EL (cell line): Measurements from ENCODE around the gene GJA8.
A peak's percentile ranks its signal among the peaks of the same experiment; 100 is the strongest.
"Not testable (repeated sequence)": the region's sequence is repeated elsewhere in the genome, so short reads cannot be mapped to it uniquely, and the experiment has no call there.

ENCODE experiments used
- DNase-seq: peaks from one replicate; pipeline ENCODE4 v3.0.0-alpha.2; 2016

Gene GJA8

GRCh38 chr1:147902253-147902845 lies at the start of gene GJA8:
TSS of gene GJA8 (plus strand) at chr1:147902795. CDS start at chr1:147907956, 5,161 bp downstream.
- peak; percentile 55 for DNase-seq

- peak; percentile 32 for DNase-seq
Measured at GRCh38 chr1:147853391-147853790, 49.2 kb upstream of the GJA8 start.

DNA sequence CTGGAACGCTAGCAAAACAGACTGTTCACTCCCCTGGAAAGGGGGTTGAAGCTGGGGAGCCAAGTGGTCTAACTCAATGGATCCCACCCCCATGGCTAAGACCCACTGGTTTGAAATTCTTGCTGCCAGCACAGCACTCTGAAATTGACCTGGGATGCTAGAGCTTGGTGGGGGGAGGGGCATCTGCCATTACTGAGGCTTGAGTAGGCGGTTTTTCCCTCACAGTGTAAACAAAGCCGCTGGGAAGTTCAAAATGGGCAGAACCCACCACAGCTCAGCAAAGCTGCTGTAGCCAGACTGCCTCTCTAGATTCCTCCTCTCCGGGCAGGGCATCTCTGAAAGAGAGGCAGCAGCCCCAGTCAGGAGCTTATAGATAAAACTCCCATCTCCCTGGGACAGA lies 47.6 kb upstream of the GJA8 start:
- DNase-seq = not testable (repeated sequence)

GRCh38 chr1:147855996-147856395 lies 46.6 kb upstream of the GJA8 start:
- DNase-seq = not testable (repeated sequence)

DNA sequence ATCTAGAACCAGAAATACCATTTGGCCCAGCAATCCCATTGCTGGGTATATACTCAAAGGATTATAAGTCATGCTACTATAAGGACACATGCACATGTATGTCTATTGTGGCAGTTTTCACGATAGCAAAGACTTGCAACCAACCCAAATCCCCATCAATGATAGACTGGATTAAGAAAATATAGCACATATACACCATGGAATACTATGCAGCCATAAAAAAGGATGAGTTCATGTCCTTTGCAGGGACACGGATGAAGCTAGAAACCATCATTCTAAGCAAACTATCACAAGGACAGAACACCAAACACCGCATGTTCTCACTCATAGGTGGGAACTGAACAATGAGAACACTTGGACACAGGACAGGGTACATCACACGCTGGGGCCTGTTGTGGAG lies 35.4 kb upstream of the GJA8 start:
- not testable (repeated sequence) for DNase-seq

DNA sequence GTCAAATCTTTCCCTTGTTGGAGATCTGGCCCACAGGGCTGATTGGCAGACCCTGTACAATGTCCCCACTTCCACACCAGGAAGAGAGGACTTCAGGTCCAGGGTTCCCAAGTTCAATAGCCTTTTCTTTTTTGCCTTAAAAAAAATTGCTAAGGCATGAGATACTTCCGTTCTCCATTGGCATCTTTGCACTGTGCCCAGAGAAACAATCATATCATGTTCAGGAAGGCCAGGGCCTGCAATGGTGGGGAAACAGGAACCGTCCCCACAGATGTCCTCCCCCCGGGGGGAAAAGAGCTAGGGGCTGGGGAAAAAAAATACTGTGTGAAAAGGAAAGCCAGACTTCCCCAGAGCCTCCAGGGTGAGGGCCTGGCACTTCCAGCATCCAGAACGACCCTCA lies 24.6 kb upstream of the GJA8 start:
- no peak for DNase-seq

DNA sequence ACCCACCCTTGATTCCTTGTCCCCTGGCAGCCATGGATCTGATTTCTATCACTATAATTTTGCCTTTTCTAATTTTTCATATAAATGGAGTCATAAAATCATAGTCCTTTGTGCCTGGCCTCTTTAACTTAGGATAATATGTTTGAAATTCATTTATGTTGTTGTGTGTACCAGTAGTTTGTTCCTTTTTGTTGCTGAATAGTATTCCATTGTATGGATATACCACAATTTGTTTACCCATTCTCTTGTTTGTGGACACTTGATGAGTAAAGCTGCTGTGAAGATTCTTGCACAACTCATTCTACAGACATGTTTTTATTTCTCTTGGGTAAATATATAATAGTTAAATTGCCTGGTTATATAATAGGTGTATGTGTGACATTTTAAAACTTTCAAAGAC lies 22.7 kb upstream of the GJA8 start:
- no peak for DNase-seq

GRCh38 chr1:147882535-147882934 lies 20.1 kb upstream of the GJA8 start:
- no peak for DNase-seq

DNA sequence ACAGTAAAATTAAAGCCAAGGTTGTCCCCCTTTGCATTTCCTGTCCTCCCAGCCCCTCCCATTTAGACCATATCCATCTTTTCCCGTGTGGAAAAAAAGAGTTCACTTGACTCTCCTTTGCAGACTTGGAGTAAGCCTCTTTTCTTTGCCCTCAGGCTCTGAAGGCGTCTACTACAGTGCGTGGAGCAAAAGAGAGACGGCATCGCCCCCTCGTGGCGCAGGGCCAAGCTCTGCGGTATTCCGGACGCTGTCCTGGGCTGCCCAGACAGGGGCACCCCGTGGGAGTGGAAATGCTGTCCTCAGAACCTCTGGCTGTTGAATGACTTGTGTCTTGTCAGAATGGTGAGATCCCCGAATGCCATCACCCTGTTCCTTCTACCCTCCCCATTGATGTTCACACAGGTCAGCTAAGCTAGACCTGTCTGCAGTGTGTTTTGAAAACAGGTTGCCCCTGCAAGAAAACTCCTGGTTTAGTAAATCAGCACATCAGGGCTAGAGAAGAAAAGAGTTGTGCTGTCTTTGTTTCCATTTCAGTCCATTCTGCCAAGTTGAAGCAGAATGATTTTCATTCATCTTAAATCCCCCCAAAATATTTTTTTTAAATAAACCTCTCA lies 12.3 kb upstream of the GJA8 start:
- peak; percentile 72 for DNase-seq

DNA sequence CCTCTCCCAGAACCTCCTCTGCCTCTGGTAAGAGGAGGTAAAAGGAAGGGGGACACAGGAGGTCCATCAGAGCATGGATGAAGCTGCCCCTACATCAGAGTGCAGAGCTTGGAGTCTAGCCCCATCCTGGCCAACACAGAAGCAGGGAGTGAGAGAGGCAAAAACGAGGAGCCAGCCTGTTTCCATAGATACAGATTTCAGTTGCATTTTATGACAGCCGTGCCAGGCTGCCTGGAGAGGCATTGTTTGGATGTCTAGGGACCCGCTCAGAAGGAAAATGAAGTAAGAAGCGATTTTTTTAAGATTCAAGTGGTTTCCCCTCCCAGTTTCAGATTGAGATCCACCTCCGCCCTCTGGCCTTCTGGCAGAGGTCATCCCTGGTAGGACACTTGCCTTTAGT lies 11.5 kb upstream of the GJA8 start:
- DNase-seq = no peak

GRCh38 chr1:147892216-147892615 lies 10.4 kb upstream of the GJA8 start:
- DNase-seq = peak; percentile 17

GRCh38 chr1:147892731-147893214 lies 9.8 kb upstream of the GJA8 start:
- DNase-seq = peak; percentile 52

- DNase-seq = no peak
Measured at GRCh38 chr1:147895123-147895522, 7.5 kb upstream of the GJA8 start.

DNA sequence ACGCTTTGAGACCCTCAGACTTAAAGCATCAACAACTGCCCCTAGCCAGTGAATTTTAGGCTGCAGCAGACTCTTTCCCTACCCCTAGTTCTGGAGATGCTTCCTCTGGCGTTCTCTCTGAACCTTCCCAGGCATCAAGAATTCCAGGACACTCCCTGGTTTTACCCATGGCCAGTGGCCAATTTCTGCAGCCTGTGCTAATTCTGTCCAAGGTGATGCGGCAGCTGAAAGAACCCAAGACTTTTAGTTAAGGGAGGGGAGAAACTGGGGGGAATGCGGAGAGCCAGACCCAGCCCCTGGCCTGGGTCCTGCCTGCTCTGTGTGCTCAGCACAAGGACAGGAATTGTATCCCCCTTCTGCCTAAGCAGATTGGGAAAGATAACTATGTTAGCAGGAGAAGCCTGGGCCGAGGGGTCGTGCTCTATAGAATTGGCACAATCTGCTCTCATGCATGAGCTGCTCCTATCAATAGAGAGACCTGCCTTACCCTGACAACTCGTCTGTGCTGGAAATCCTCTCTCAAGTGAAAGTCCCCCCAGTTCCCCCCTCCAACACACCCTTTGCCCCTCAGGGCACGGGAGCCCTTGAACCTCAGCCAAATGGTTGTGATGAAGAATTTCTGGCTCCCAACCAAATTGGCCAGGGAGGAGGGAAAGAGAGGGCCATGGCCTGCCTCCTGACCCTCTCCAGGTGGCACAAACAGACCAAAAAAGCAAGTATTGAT lies 5.4 kb upstream of the GJA8 start:
- DNase-seq = no peak

- no peak for DNase-seq
Measured at GRCh38 chr1:147897789-147898188, 4.8 kb upstream of the GJA8 start.

DNA sequence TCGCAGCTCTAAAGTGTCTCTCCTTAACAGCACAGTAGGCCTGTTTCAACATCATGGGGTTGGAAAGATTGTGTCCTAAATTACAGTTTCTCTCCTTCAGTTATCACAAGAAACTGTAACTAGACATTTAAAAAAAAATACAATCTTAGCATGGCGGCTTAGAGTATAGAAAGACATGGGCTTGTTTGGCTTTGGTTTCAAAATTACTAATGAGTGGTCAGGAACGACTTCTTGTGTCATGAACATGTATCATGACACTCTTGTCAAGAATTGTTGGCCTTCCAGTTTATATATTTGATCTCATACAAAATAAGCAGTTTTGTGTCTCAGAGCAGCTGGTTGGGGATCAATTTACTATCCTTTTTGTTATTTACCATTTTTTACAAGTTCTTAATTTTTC lies 2.1 kb downstream of the GJA8 start:
- no peak for DNase-seq

DNA sequence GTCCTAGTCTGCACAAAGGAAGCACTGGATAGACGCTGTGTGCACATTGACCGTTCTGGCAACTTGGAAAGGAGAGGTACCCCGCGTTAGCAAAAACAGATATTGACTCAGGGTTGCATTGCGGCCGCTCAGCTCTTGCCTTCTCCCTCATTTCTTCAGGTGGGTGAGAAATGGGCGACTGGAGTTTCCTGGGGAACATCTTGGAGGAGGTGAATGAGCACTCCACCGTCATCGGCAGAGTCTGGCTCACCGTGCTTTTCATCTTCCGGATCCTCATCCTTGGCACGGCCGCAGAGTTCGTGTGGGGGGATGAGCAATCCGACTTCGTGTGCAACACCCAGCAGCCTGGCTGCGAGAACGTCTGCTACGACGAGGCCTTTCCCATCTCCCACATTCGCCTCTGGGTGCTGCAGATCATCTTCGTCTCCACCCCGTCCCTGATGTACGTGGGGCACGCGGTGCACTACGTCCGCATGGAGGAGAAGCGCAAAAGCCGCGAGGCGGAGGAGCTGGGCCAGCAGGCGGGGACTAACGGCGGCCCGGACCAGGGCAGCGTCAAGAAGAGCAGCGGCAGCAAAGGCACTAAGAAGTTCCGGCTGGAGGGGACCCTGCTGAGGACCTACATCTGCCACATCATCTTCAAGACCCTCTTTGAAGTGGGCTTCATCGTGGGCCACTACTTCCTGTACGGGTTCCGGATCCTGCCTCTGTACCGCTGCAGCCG lies 5.4 kb downstream of the GJA8 start:
- no peak for DNase-seq

DNA sequence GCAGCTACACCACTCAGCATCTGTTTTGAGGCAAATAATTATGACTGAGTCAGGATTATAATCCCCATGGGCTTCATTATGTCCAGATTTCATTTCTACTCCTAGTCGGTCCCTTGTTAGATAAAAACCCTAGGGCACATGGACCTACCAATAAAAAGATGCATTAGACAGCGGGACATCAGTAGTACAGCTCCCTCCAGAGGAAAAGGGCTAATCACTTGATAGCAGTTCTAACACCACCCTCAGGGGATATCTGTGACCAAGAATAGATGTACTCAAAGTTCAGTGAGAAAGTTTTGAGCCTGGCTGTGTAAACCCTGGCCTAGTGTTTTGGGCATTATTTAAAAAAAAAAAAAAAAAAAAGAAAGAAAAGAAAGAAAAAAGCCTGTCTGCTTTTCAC lies 10.0 kb downstream of the GJA8 start:
- no peak for DNase-seq

- no peak for DNase-seq
Measured at GRCh38 chr1:147913362-147913942, 10.9 kb downstream of the GJA8 start.

DNA sequence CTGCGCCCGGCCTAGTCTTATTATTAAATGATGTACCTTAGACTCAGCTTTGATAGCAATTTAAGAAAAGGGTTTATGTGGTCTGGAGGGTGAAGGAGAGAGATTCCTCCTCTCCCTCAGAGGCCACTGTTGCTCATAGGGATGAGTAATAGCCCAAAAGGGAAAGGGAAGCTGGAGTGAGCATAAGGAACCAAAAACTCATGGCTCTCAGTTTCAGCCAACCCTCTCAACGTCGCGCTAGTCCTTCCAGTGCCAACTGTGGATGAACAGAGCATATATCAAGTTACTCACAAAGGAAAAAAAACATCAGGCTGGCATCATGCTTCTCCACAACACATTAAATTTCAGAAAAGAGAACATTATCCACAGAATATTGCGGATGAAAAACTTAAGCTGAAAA lies 17.3 kb downstream of the GJA8 start:
- peak; percentile 9 for DNase-seq

GRCh38 chr1:147924813-147925212 lies 22.2 kb downstream of the GJA8 start:
- no peak for DNase-seq

DNA sequence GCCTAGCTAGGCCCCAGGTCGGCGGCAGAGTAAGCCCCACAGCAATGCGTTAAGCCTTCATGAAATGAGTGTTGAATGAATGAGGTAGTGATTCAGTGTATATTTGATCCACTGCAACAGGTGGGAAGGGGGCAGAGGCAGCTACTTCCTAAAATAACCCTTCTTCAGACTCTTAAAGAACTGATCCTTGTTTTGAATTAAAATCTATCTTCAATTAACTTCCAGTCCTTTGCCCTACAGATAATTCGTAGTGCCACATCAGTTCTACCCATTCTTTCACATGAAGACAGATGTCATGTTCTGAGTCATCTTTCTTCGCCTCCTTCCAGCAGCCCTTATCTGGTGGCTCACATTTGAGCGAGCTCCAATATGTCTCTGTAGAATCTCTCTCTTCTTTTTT lies 24.6 kb downstream of the GJA8 start:
- DNase-seq = not testable (repeated sequence)

- not testable (repeated sequence) for DNase-seq
Measured at GRCh38 chr1:147927689-147928088, 25.1 kb downstream of the GJA8 start.
